Activated T-cell treated with anti-CD3 and anti-CD28 coated beads, Interleukin-2, amount 50 U/mL, for 48 hours (primary cell): ENCODE results near the gene CHP2.
"Not testable (repeated sequence)": the region's sequence is repeated elsewhere in the genome, so short reads cannot be mapped to it uniquely, and the experiment has no call there.

Experiments
- DNase-seq, 2 experiments: peaks; one replicate each; pipeline ENCODE4 v3.0.0-alpha.2; 2020

The CHP2 gene

GRCh38 chr16:23754594-23755483 lies at the start of gene CHP2:
TSS of gene CHP2 (plus strand) at chr16:23755026. CDS start at chr16:23755050, 24 bp downstream.
- DNase-seq, result peak in 1 of 2 experiments; percentile 20

- no peak for DNase-seq
Observed at GRCh38 chr16:23705517-23705902, 49.3 kb upstream of the CHP2 start.

GRCh38 chr16:23706439-23706838 lies 48.4 kb upstream of the CHP2 start:
- DNase-seq, result no peak

GRCh38 chr16:23709536-23709935 lies 45.3 kb upstream of the CHP2 start:
- no peak for DNase-seq

- DNase-seq, result no peak
Observed at GRCh38 chr16:23710008-23710407, 44.8 kb upstream of the CHP2 start.

GRCh38 chr16:23710504-23710903 lies 44.3 kb upstream of the CHP2 start:
- no peak for DNase-seq

- DNase-seq, result no peak
Observed at GRCh38 chr16:23711785-23712184, 43.0 kb upstream of the CHP2 start.

- no peak for DNase-seq
Observed at GRCh38 chr16:23712976-23713375, 41.9 kb upstream of the CHP2 start, which contains the start of gene ERN2. TSS of gene ERN2 (minus strand) at chr16:23713222. CDS start at chr16:23713187, 35 bp downstream.

- no peak for DNase-seq
Observed at GRCh38 chr16:23716484-23716883, 38.3 kb upstream of the CHP2 start.

- not testable (repeated sequence) for DNase-seq
Observed at GRCh38 chr16:23722613-23723240, 32.1 kb upstream of the CHP2 start.

GRCh38 chr16:23724096-23724784 lies 30.6 kb upstream of the CHP2 start:
- no peak for DNase-seq

- DNase-seq, result no peak
Observed at GRCh38 chr16:23724785-23725131, 30.1 kb upstream of the CHP2 start.

- DNase-seq, result no peak
Observed at GRCh38 chr16:23726710-23727109, 28.1 kb upstream of the CHP2 start.

- no peak for DNase-seq
Observed at GRCh38 chr16:23728112-23728477, 26.7 kb upstream of the CHP2 start.

- no peak for DNase-seq
Observed at GRCh38 chr16:23729503-23730424, 25.1 kb upstream of the CHP2 start.

GRCh38 chr16:23734176-23734893 lies 20.5 kb upstream of the CHP2 start:
- no peak for DNase-seq

GRCh38 chr16:23737423-23738028 lies 17.3 kb upstream of the CHP2 start:
- not testable (repeated sequence) for DNase-seq

GRCh38 chr16:23739516-23739915 lies 15.3 kb upstream of the CHP2 start:
- DNase-seq, result no peak

GRCh38 chr16:23741675-23742303 lies 13.0 kb upstream of the CHP2 start:
- DNase-seq, result no peak

- no peak for DNase-seq
Observed at GRCh38 chr16:23742766-23743165, 12.1 kb upstream of the CHP2 start.

- no peak for DNase-seq
Observed at GRCh38 chr16:23745263-23745662, 9.6 kb upstream of the CHP2 start.
